Measurements from ENCODE around the gene GRM8.

The GRM8 gene

DNA sequence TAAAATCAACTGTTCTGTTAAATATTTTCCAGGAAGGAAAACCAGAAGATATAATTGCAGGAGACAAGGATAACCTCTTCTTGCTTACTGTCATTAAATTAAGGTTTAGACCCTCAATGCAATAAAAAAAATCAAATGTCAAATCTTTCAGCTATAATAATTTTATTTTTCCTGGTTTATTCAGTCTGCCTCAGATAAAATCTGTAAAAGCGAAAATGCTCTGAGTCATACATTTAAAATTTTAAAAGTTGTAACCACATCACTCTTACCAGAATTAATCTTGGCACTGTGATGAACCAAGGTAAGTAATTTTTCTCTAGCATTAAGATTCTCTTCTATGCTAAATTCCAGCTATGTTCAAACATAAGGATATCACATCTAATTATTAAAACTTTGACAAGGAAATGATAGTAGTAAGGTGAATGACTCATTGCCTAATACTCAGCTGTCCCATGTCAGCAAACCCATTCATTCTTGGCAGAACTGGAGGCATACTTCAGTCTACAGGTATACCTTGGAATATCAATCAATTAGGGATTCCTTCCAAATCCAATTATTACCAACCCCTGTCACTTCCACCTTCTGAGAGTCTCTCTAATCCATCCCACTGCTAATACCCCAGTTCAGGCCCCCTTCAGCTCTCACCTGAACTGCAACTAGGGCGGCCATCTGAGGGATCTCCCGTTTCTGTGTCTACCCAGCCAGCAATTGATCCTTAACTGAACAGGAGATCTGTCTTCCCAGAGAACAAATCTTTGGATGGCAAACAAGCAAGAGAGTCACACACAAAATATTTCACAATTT, 434.1 kb downstream of the GRM8 start:
- H2AFZ ChIP-seq (ENCODE audit: low read depth, low read length), result no peak overlapping the region
- H3K9me3 ChIP-seq (ENCODE audit: insufficient read depth, low read length, severe bottlenecking), result no peaks in the 10 kb centered on the region
- no peak for DNase-seq
- no peak overlapping the region for H3K9ac ChIP-seq (ENCODE audit: low read depth, low read length)
- TF ChIP-seq, protein P1, sequence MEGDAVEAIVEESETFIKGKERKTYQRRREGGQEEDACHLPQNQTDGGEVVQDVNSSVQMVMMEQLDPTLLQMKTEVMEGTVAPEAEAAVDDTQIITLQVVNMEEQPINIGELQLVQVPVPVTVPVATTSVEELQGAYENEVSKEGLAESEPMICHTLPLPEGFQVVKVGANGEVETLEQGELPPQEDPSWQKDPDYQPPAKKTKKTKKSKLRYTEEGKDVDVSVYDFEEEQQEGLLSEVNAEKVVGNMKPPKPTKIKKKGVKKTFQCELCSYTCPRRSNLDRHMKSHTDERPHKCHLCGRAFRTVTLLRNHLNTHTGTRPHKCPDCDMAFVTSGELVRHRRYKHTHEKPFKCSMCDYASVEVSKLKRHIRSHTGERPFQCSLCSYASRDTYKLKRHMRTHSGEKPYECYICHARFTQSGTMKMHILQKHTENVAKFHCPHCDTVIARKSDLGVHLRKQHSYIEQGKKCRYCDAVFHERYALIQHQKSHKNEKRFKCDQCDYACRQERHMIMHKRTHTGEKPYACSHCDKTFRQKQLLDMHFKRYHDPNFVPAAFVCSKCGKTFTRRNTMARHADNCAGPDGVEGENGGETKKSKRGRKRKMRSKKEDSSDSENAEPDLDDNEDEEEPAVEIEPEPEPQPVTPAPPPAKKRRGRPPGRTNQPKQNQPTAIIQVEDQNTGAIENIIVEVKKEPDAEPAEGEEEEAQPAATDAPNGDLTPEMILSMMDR (IDR thresholded peaks at IDR 0.05; ENCODE audit: borderline replicate concordance, extremely low read depth, low read length, poor library complexity, severe bottlenecking), result no peak
- no peak for TF ChIP-seq EZH2 (IDR thresholded peaks at IDR 0.05; ENCODE audit: borderline replicate concordance, low read depth, low read length, severe bottlenecking)
- H3K79me2 ChIP-seq (ENCODE audit: insufficient read depth, low read length), result no peaks in the 10 kb centered on the region
- H4K20me1 ChIP-seq (ENCODE audit: insufficient read depth, low read length), result no peaks in the 10 kb centered on the region
- no peak overlapping the region for H3K27ac ChIP-seq (ENCODE audit: low read length)
- H3K36me3 ChIP-seq (ENCODE audit: insufficient read depth, low read length), result no peaks in the 10 kb centered on the region
- no peak overlapping the region for H3K4me3 ChIP-seq (ENCODE audit: low read depth in 1 of 2, low read length in 2 of 2)
- H3K27me3 ChIP-seq (ENCODE audit: insufficient read depth, low read length, poor library complexity), result no peaks in the 10 kb centered on the region
- no peak for ATAC-seq (ENCODE audit: insufficient read depth, low read depth)
- H3K4me1 ChIP-seq (ENCODE audit: insufficient read depth, low read length), result no peaks in the 10 kb centered on the region
- no peak overlapping the region for H3K4me2 ChIP-seq (ENCODE audit: insufficient read depth, low read length)

DNA sequence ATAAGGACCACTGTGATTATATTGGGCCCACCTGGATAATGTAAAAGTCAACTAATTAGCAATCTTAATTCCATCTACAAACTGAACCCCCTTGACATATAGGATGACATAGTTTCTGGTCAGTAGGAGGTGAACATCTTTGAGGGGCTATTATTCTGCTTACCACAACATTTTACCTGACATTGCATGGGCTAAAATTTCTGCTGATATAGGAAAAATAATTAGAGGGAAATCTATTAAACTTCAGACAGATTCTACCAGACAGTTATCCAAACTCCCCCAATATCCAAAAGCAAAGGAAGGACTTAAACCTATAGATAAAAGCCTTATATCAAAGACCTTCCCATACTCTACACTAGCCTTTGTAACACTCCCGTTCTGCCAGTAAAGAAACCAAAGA, 443.6 kb downstream of the GRM8 start:
- no peaks in the 10 kb centered on the region for H3K36me3 ChIP-seq (ENCODE audit: insufficient read depth, low read length)
- H3K4me2 ChIP-seq (ENCODE audit: insufficient read depth, low read length), result no peak overlapping the region
- no peaks in the 10 kb centered on the region for H3K79me2 ChIP-seq (ENCODE audit: insufficient read depth, low read length)
- H3K4me3 ChIP-seq (ENCODE audit: low read depth in 1 of 2, low read length in 2 of 2), result no peak overlapping the region
- TF ChIP-seq, protein P1 (IDR thresholded peaks at IDR 0.05; ENCODE audit: borderline replicate concordance, extremely low read depth, low read length, poor library complexity, severe bottlenecking), result no peak
- no peak for TF ChIP-seq EZH2 (IDR thresholded peaks at IDR 0.05; ENCODE audit: borderline replicate concordance, low read depth, low read length, severe bottlenecking)
- no peak for ATAC-seq (ENCODE audit: insufficient read depth, low read depth)
- no peak for DNase-seq
- H2AFZ ChIP-seq (ENCODE audit: low read depth, low read length), result no peak overlapping the region
- no peaks in the 10 kb centered on the region for H3K9me3 ChIP-seq (ENCODE audit: insufficient read depth, low read length, severe bottlenecking)
- no peaks in the 10 kb centered on the region for H3K27me3 ChIP-seq (ENCODE audit: insufficient read depth, low read length, poor library complexity)
- H3K27ac ChIP-seq (ENCODE audit: low read length), result no peak overlapping the region
- no peaks in the 10 kb centered on the region for H3K4me1 ChIP-seq (ENCODE audit: insufficient read depth, low read length)
- H4K20me1 ChIP-seq (ENCODE audit: insufficient read depth, low read length), result no peaks in the 10 kb centered on the region
- H3K9ac ChIP-seq (ENCODE audit: low read depth, low read length), result no peak overlapping the region

DNA sequence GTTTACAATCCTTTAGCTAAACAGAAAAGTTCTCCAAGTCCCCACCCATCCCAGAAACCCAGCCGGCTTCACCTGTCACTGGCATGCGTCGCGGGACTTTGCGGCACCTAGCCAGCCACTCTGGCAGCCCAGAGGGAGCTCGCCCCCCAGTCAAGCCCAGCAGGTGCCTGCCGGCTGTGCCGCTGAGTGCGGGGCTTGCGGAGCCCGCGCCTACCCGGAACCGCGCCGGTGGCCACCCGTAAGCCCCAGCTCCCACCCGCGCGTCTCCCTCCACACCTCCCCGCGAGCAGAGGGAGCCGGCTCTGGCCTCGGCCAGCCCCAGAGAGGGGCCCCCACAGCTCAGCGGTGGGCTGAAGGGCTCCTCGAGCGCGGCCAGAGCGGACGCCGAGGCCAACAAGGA, 446.1 kb downstream of the GRM8 start:
- H3K27ac ChIP-seq (ENCODE audit: low read length), result no peak overlapping the region
- no peak for TF ChIP-seq EZH2 (IDR thresholded peaks at IDR 0.05; ENCODE audit: borderline replicate concordance, low read depth, low read length, severe bottlenecking)
- TF ChIP-seq, protein P1 (IDR thresholded peaks at IDR 0.05; ENCODE audit: borderline replicate concordance, extremely low read depth, low read length, poor library complexity, severe bottlenecking), result no peak
- ATAC-seq (ENCODE audit: insufficient read depth, low read depth) (no peak), DNase-seq (no peak)
- H3K4me1 ChIP-seq (ENCODE audit: insufficient read depth, low read length), result no peaks in the 10 kb centered on the region
- no peaks in the 10 kb centered on the region for H3K79me2 ChIP-seq (ENCODE audit: insufficient read depth, low read length)
- no peaks in the 10 kb centered on the region for H4K20me1 ChIP-seq (ENCODE audit: insufficient read depth, low read length)
- H3K9me3 ChIP-seq (ENCODE audit: insufficient read depth, low read length, severe bottlenecking), result no peaks in the 10 kb centered on the region
- H3K36me3 ChIP-seq (ENCODE audit: insufficient read depth, low read length), result no peaks in the 10 kb centered on the region
- H3K9ac ChIP-seq (ENCODE audit: low read depth, low read length), result no peak overlapping the region
- no peak overlapping the region for H2AFZ ChIP-seq (ENCODE audit: low read depth, low read length)
- H3K4me3 ChIP-seq (ENCODE audit: low read depth in 1 of 2, low read length in 2 of 2), result no peak overlapping the region
- H3K4me2 ChIP-seq (ENCODE audit: insufficient read depth, low read length), result no peak overlapping the region
- no peaks in the 10 kb centered on the region for H3K27me3 ChIP-seq (ENCODE audit: insufficient read depth, low read length, poor library complexity)

Measured in DND-41 (cell line).